ENCODE results near the gene DQX1. TPM values are rescaled to one million over a fixed set of nuclear protein-coding genes. Genes with fewer than 3 reads are reported as not detected.
"Not testable (repeated sequence)": the region's sequence is repeated elsewhere in the genome, so short reads cannot be mapped to it uniquely, and the experiment has no call there.

The DQX1 gene
- total RNA-seq, 3 donors from 2014 or later (not counting 1 experiment from before 2014, with no cell fraction given): 0.21 to 0.43 TPM; not detected in 1

DNA sequence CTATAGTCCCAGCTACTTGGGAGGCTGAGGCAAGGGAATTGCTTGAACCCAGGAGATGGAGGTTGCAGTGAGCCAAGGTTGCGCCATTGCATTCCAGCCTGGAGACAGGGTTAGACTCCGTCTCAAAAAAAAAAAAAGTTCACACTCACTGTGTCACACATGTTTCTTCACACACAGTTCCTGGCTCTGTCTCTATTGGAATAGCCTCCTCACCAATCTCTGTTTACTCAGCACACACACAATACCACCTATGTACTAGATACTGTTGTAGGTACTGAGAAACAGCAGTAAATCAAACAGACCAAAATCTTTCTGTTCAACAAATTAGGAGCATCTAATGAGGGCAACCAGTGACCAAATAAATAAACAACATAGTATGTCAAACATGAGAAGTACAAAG, 39.9 kb downstream of the DQX1 start:
- peaks cover 21% of the 10 kb centered on the region for H3K4me1 ChIP-seq (ENCODE audit: control insufficient read depth, insufficient read depth, low read length)
- ATAC-seq: no peak
- DNase-seq: no peak
- H3K4me3 Mint-ChIP-seq: no peak overlapping the region
- intact Hi-C loops (cut with micrococcal nuclease): no loop called here
- H3K27me3 ChIP-seq (ENCODE audit: control insufficient read depth, insufficient read depth, low read length): no peaks in the 10 kb centered on the region
- H3K27me3 Mint-ChIP-seq (ENCODE audit: low read depth in 2 of 2): no peaks in the 10 kb centered on the region
- peaks cover 19 to 38% of the 10 kb centered on the region in 2 donors for H3K4me1 Mint-ChIP-seq
- H3K27ac Mint-ChIP-seq: no peak overlapping the region
- 93% methylated on average over 2 of the region's 2 CpGs for WGBS (ENCODE audit: insufficient coverage)
- no peak for TF ChIP-seq CTCF (IDR thresholded peaks at IDR 0.05)
- no peaks in the 10 kb centered on the region for H3K9me3 Mint-ChIP-seq
- H3K36me3 ChIP-seq (ENCODE audit: control insufficient read depth, insufficient read depth, low read length): peaks cover 20% of the 10 kb centered on the region
- no peak overlapping the region for H3K4me3 ChIP-seq (ENCODE audit: low read length)
- no peak overlapping the region for H3K27ac ChIP-seq (ENCODE audit: low read length)
- H3K9me3 ChIP-seq (ENCODE audit: control insufficient read depth, insufficient read depth, low read length): no peaks in the 10 kb centered on the region
- H3K36me3 Mint-ChIP-seq: peaks cover 8% of the 10 kb centered on the region

GRCh38 chr2:74483675-74484164, 42.3 kb downstream of the DQX1 start:
- not testable (repeated sequence) for H3K36me3 Mint-ChIP-seq; H3K9me3 Mint-ChIP-seq; H3K27me3 ChIP-seq (ENCODE audit: control insufficient read depth, insufficient read depth, low read length); H3K27me3 Mint-ChIP-seq (ENCODE audit: low read depth in 2 of 2); H3K9me3 ChIP-seq (ENCODE audit: control insufficient read depth, insufficient read depth, low read length); DNase-seq; ATAC-seq
- H3K27ac Mint-ChIP-seq: peak overlapping the region; percentile 97
- H3K4me1 Mint-ChIP-seq: peaks cover 24 to 35% of the 10 kb centered on the region in 2 donors
- peaks cover 29% of the 10 kb centered on the region for H3K4me1 ChIP-seq (ENCODE audit: control insufficient read depth, insufficient read depth, low read length)
- WGBS (ENCODE audit: insufficient coverage): 89% methylated on average over 19 of the region's 19 CpGs
- peak overlapping the region; percentile 88 for H3K27ac ChIP-seq (ENCODE audit: low read length)
- H3K4me3 Mint-ChIP-seq: peak overlapping the region; percentile 99
- intact Hi-C loops (cut with micrococcal nuclease): loop anchor here (1.0 to 2.0 kb wide), 8 partner anchors 11 to 393 kb away; partner anchors contain the start of genes C2orf81, INO80B, MRPL53 and PCGF1
- H3K36me3 ChIP-seq (ENCODE audit: control insufficient read depth, insufficient read depth, low read length): peaks cover 21% of the 10 kb centered on the region
- H3K4me3 ChIP-seq (ENCODE audit: low read length): peak overlapping the region; percentile 81

- H3K36me3 Mint-ChIP-seq: peaks cover 8% of the 10 kb centered on the region
These were observed 43.0 kb downstream of the DQX1 start, which contains the start of the genes CCDC142 and TTC31 for GRCh38 chr2:74482801-74483674. Gene CCDC142 (minus strand): TSS chr2:74482998. CDS start chr2:74482837, 161 bp downstream. Gene TTC31 (plus strand): TSS chr2:74483081. CDS start chr2:74483096, 15 bp downstream.

More at GRCh38 chr2:74482801-74483674, 43.0 kb downstream of the DQX1 start, which contains the start of the genes CCDC142 and TTC31:
- WGBS (ENCODE audit: insufficient coverage): under 1% methylated on average over 50 of the region's 50 CpGs
- H3K4me3 Mint-ChIP-seq: peak within 1 kb of the TSS; percentile 99
- Histone ChIP-seq H3K4me1 (ENCODE audit: control insufficient read depth, insufficient read depth, low read length) (peaks cover 29% of the 10 kb centered on the region), H3K36me3 (ENCODE audit: control insufficient read depth, insufficient read depth, low read length) (peaks cover 20% of the 10 kb centered on the region), H3K4me3 (ENCODE audit: low read length) (peak within 1 kb of the TSS; percentile 81), H3K27me3 (ENCODE audit: control insufficient read depth, insufficient read depth, low read length) (no peaks in the 10 kb centered on the region), H3K27ac (ENCODE audit: low read length) (peak within 1 kb of the TSS; percentile 88), H3K9me3 (ENCODE audit: control insufficient read depth, insufficient read depth, low read length) (no peaks in the 10 kb centered on the region)
- no peaks in the 10 kb centered on the region for H3K9me3 Mint-ChIP-seq
- H3K4me1 Mint-ChIP-seq: peaks cover 24 to 35% of the 10 kb centered on the region in 2 donors
- DNase-seq (peak; percentile 88 to 96), ATAC-seq (peak; percentile 91 to 98 (median 92))
- peak within 1 kb of the TSS; percentile 97 for H3K27ac Mint-ChIP-seq
- no peaks in the 10 kb centered on the region for H3K27me3 Mint-ChIP-seq (ENCODE audit: low read depth in 2 of 2)
- peak; percentile 85 for TF ChIP-seq CTCF (IDR thresholded peaks at IDR 0.05)
- intact Hi-C loops (cut with micrococcal nuclease): loop anchor here (1.0 to 2.0 kb wide), 8 partner anchors 11 to 394 kb away; partner anchors contain the start of genes C2orf81, INO80B, MRPL53 and PCGF1
